K562 (cell line): ENCODE data around the gene KMT2D. TPM values are rescaled to one million over a fixed set of nuclear protein-coding genes. Genes with fewer than 3 reads are reported as not detected.

Source experiments
- ATAC-seq: fragments of 200-7000 bp; cut with Tn5 transposase; 3 replicates; pipeline ENCODE4 v1.9.1; 2020; ENCODE audit warnings: moderate library complexity
- BruUV-seq: library from RNA; stranded (reverse); fragments of 400-500 nt; replicated peaks from 2 replicates; lab custom pipeline; 2021; lab: Mats Ljungman, UMichigan
- CTCF ChIA-PET: fragments of 300-600 bp; formaldehyde crosslinking; extraction: SDS; loops from one replicate; lab custom pipeline; 2021; ENCODE audit warnings: low intra/inter-chr PET ratio; lab: Yijun Ruan, JAX
- POLR2A ChIA-PET: fragments of 300-600, 350-650 bp; sonication (Branson Sonifier 250); formaldehyde crosslinking; extraction: SDS; loops from one replicate; lab custom pipeline; 2021; ENCODE audit warnings: antibody characterized with exemption, inconsistent platforms; lab: Yijun Ruan, JAX
- DNase-seq, 4 experiments: peaks; one replicate each; pipeline versions ENCODE4 v3.0.0 to v3.0.0-alpha.2; 2011 to 2018; ENCODE audit warnings: low spot score in 3 of 4, mixed read lengths in 3 of 4; ENCODE audit errors: extremely low read depth in 1 of 4
- FAIRE-seq: peaks from 2 replicates; lab custom pipeline; 2011; peaks lifted over from hg19 to GRCh38; lab: Jason Lieb, UNC
- H2AFZ ChIP-seq: 2 replicates; pipeline ENCODE4 v1.6.0; 2011; ENCODE audit warnings: low read depth, low read length, control low read depth, inconsistent platforms
- H3K27ac ChIP-seq: fragments of 200-600 bp; 3 replicates; pipeline ENCODE4 v1.8.0; 2011; ENCODE audit warnings: low read depth, mild to moderate bottlenecking, control low read depth, inconsistent platforms, low read length, moderate library complexity, mixed read lengths; ENCODE audit errors: extremely low read depth
- H3K27me3 ChIP-seq, 2 experiments: fragments of 300-600 bp in 1 of 2; 2 replicates in 1 of 2; 3 replicates in 1 of 2; pipeline versions ENCODE4 v1.6.0 to v1.8.0; 2011; ENCODE audit warnings: inconsistent platforms in 2 of 2, low read length in 2 of 2, mild to moderate bottlenecking in 1 of 2, mixed read lengths in 1 of 2, moderate library complexity in 1 of 2; ENCODE audit not compliant: control insufficient read depth in 2 of 2, insufficient read depth in 2 of 2
- H3K36me3 ChIP-seq: fragments of 300-600 bp; 3 replicates; pipeline ENCODE4 v1.8.0; 2011; ENCODE audit warnings: mild to moderate bottlenecking, low read length, inconsistent platforms; ENCODE audit not compliant: control insufficient read depth, insufficient read depth
- H3K4me1 ChIP-seq, 2 experiments: fragments of 200-600 bp in 1 of 2; replicated peaks in 1 of 2; 2 replicates in 1 of 2; 3 replicates in 1 of 2; pipeline versions ENCODE4 v1.5.1 to v1.8.0; 2011; ENCODE audit warnings: inconsistent platforms in 2 of 2, low read length in 2 of 2, mild to moderate bottlenecking in 1 of 2, mixed read lengths in 1 of 2, moderate library complexity in 1 of 2; ENCODE audit not compliant: control insufficient read depth in 2 of 2, insufficient read depth in 2 of 2
- H3K4me2 ChIP-seq: 2 replicates; pipeline ENCODE4 v1.6.1; 2011; ENCODE audit warnings: low read length, control low read depth, inconsistent platforms, mixed read lengths; ENCODE audit not compliant: insufficient read depth
- H3K4me3 ChIP-seq: fragments of 200-600 bp; sonication (generic), shearing (Covaris generic); 2 replicates; pipeline ENCODE4 v1.5.1; 2016; ENCODE audit warnings: control low read depth, inconsistent platforms
- H3K79me2 ChIP-seq: fragments of 200-600 bp; 3 replicates; pipeline ENCODE4 v1.8.0; 2011; ENCODE audit warnings: low read length, inconsistent platforms; ENCODE audit not compliant: control insufficient read depth, insufficient read depth
- H3K9ac ChIP-seq, 2 experiments: 2 replicates each; pipeline versions ENCODE4 v1.6.0 to v1.6.1; 2011; ENCODE audit warnings: low read depth in 2 of 2, low read length in 2 of 2, control low read depth in 1 of 2, inconsistent platforms in 1 of 2, mild to moderate bottlenecking in 1 of 2, mixed read lengths in 1 of 2; ENCODE audit not compliant: insufficient read depth in 1 of 2
- H3K9me1 ChIP-seq: one replicate; pipeline ENCODE4 v1.6.0; 2011; ENCODE audit warnings: inconsistent platforms, mild to moderate bottlenecking, low read length, moderate library complexity; ENCODE audit not compliant: control insufficient read depth, insufficient read depth
- H3K9me3 ChIP-seq: replicated peaks from 2 replicates; pipeline ENCODE4 v1.5.1; 2011; ENCODE audit warnings: low read depth, low read length, inconsistent platforms; ENCODE audit not compliant: control insufficient read depth, insufficient read depth
- H4K20me1 ChIP-seq: replicated peaks from 2 replicates; pipeline ENCODE4 v1.6.1; 2011; ENCODE audit warnings: low read length, inconsistent platforms, mixed read lengths; ENCODE audit not compliant: control insufficient read depth, insufficient read depth
- ARID1B ChIP-seq: fragments of 450-650 bp; IDR thresholded peaks from 2 replicates; pipeline ENCODE4 v1.6.1; 2016; ENCODE audit warnings: antibody characterized with exemption, mild to moderate bottlenecking, inconsistent platforms
- CBFA2T3 ChIP-seq: fragments of 450-650 bp; IDR thresholded peaks from 2 replicates; pipeline ENCODE4 v1.6.1; 2017
- CBX5 ChIP-seq: IDR thresholded peaks from 2 replicates; pipeline ENCODE4 v1.6.1; 2014; ENCODE audit warnings: low read depth, borderline replicate concordance
- EP300 ChIP-seq: IDR thresholded peaks from 2 replicates; pipeline ENCODE4 v1.6.1; 2012; ENCODE audit warnings: low read length, improper control_type of control experiment
- FOSL1 ChIP-seq: fragments of 200-800 bp; sonication (Bioruptor generic); conservative IDR thresholded peaks from 2 replicates; pipeline ENCODE4 v1.6.1; 2016; ENCODE audit warnings: missing genetic modification characterization, missing compliant biosample characterization
- FOXM1 ChIP-seq, 2 experiments: fragments of 450-650 bp in 1 of 2; sonication (generic) in 1 of 2; formaldehyde crosslinking in 1 of 2; IDR thresholded peaks; 2 replicates each; pipeline versions ENCODE4 v1.6.1 to v1.9.0; 2017 to 2022; ENCODE audit warnings: low read depth in 2 of 2, mild to moderate bottlenecking in 2 of 2, missing genetic modification reagents in 1 of 2, moderate library complexity in 1 of 2
- GATA2 ChIP-seq: sonication (generic); formaldehyde crosslinking; IDR thresholded peaks from 2 replicates; pipeline ENCODE4 v1.4.0; 2020; ENCODE audit warnings: mild to moderate bottlenecking, missing genetic modification reagents
- GATAD2A ChIP-seq: fragments of 450-650 bp; IDR thresholded peaks from 2 replicates; pipeline ENCODE4 v1.6.1; 2017
- JUNB ChIP-seq: fragments of 450-650 bp; formaldehyde crosslinking; conservative IDR thresholded peaks from 2 replicates; pipeline ENCODE4 v1.4.0; 2020; ENCODE audit warnings: mild to moderate bottlenecking
- MXI1 ChIP-seq: IDR thresholded peaks from 2 replicates; pipeline ENCODE4 v1.6.1; 2011; ENCODE audit warnings: low read depth, mild to moderate bottlenecking, improper control_type of control experiment, low read length
- NR2C1 ChIP-seq, 2 experiments: fragments of 450-650 bp; IDR thresholded peaks; 2 replicates each; pipeline ENCODE4 v1.6.1; 2017; ENCODE audit warnings: mild to moderate bottlenecking in 2 of 2, antibody characterized with exemption in 1 of 2, inconsistent platforms in 1 of 2, missing compliant biosample characterization in 1 of 2, missing genetic modification characterization in 1 of 2
- RB1 ChIP-seq: fragments of 450-650 bp; IDR thresholded peaks from 2 replicates; pipeline ENCODE4 v1.6.1; 2017; ENCODE audit warnings: low read depth, mild to moderate bottlenecking
- RFX7 ChIP-seq: fragments of 250-450 bp; sonication (Bioruptor Pico); IDR thresholded peaks from 2 replicates; pipeline ENCODE4 v1.5.1; 2021; ENCODE audit warnings: mild to moderate bottlenecking
- SP1 ChIP-seq: sonication (generic); formaldehyde crosslinking; IDR thresholded peaks from 2 replicates; pipeline ENCODE4 v1.8.1; 2022; ENCODE audit warnings: mild to moderate bottlenecking, missing genetic modification reagents
- ZNF586 ChIP-seq: fragments of 450-650 bp; formaldehyde crosslinking; conservative IDR thresholded peaks from 2 replicates; pipeline ENCODE4 v1.4.0; 2020; ENCODE audit warnings: mild to moderate bottlenecking, moderate library complexity
- WGBS: fragments of 100-300 bp; shearing (Covaris generic); methylation state at CpG from one replicate; pipeline ENCODE4 v1.1.6; 2016; ENCODE audit warnings: low coverage, mixed read lengths; ENCODE audit not compliant: insufficient coverage; ENCODE audit errors: missing lambda C conversion rate; 5-methylcytosine and 5-hydroxymethylcytosine counted together
- in situ Hi-C: fragments of 300-500 bp; cut with MboI; formaldehyde crosslinking; loops from 4 replicates; pipeline ENCODE4 v1.15.0; 2018; ENCODE audit warnings: inconsistent platforms, mixed read lengths
- intact Hi-C: fragments of 100-400 bp; cut with micrococcal nuclease; formaldehyde crosslinking; loops from 2 replicates; pipeline ENCODE4 v1.14.2; 2022
- polyA plus RNA-seq, 8 experiments: library from polyadenylated mRNA; depleted of rRNA in 4 of 8; stranded (reverse) in 5 of 8; unstranded in 3 of 8; fragments of >200 nt; fragmentation: Nextera tagmentation in 2 of 8; fragmentation: Illumina TruSeq in 1 of 8; extraction: Ambion mirVana in 2 of 8; extraction: Trizol in 1 of 8; gene quantifications; 2 replicates each; pipeline versions ENCODE4 v1.2.1 to v1.2.3, GENCODE V29; 2011 to 2014; ENCODE audit warnings: inconsistent platforms in 1 of 8, missing spikeins in 1 of 8
- total RNA-seq, 7 experiments: library from RNA; depleted of rRNA in 6 of 7; stranded (reverse); fragments of >200 nt in 6 of 7; fragmentation: Illumina TruSeq in 2 of 7; extraction: Trizol in 2 of 7; gene quantifications; 2 replicates each; pipeline versions ENCODE4 v1.2.1 to v1.2.3, GENCODE V29; 2011 to 2021; ENCODE audit warnings: low replicate concordance in 1 of 7
- TF ChIP-seq, protein P1 (sequence below): fragments of 450-650 bp; IDR thresholded peaks from 2 replicates; pipeline ENCODE4 v1.6.1; 2017; ENCODE audit warnings: mild to moderate bottlenecking, moderate library complexity
- TF ChIP-seq, protein P2 (sequence below): fragments of 250-450 bp; sonication (Bioruptor Pico); IDR thresholded peaks from 2 replicates; pipeline ENCODE4 v1.8.0; 2022; ENCODE audit warnings: moderate library complexity, mild to moderate bottlenecking, inconsistent platforms
- TF ChIP-seq, protein P3 (sequence below): sonication (generic); formaldehyde crosslinking; IDR thresholded peaks from 2 replicates; pipeline ENCODE4 v1.9.0; 2022; ENCODE audit warnings: mild to moderate bottlenecking, missing genetic modification reagents
- TF ChIP-seq, protein P4 (sequence below): fragments of 450-650 bp; formaldehyde crosslinking; IDR thresholded peaks from 2 replicates; pipeline ENCODE4 v1.4.0; 2020; ENCODE audit warnings: mild to moderate bottlenecking

Gene KMT2D
- total and polyA plus RNA-seq, 9 of the 15 experiments (the other 6 are each of a cell fraction or from before 2014, with no cell fraction given): 0.22 to 93.7 (median 13.7) TPM

DNA sequence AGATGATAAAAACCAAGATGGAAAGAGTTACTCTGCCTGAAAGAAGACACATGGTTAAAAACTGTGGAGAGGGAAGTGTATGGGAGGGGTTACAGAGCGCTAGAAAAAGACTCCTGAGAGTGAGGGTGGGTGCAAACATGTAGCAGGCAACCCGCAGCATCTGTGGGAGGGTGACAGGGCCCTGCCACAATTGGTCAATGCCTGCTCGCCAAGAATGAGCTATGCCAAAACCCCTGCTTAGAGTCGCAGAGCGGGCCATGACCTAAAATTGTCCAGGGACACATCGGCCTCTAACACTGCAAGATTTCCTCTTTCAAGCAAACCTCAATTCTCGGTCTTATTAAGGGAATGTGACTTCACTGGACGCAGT, 42.7 kb downstream of the KMT2D start (continued):
- TF ChIP-seq NR2C1 (IDR thresholded peaks at IDR 0.05) (no peak), NR2C1 (tag; IDR thresholded peaks at IDR 0.05) (no peak), FOSL1 (tag) (no peak), CBX5 (no peak), MXI1 (no peak), SP1 (no peak), GATA2 (CRISPR knock-in tag) (0 out of 2 replicates have a peak, but pooled peaks have one; percentile 36), GATAD2A (no peak), RFX7 (CRISPR knock-in tag) (no peak), JUNB (no peak)
- TF ChIP-seq, protein P1, sequence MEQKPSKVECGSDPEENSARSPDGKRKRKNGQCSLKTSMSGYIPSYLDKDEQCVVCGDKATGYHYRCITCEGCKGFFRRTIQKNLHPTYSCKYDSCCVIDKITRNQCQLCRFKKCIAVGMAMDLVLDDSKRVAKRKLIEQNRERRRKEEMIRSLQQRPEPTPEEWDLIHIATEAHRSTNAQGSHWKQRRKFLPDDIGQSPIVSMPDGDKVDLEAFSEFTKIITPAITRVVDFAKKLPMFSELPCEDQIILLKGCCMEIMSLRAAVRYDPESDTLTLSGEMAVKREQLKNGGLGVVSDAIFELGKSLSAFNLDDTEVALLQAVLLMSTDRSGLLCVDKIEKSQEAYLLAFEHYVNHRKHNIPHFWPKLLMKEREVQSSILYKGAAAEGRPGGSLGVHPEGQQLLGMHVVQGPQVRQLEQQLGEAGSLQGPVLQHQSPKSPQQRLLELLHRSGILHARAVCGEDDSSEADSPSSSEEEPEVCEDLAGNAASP: no peak
- TF ChIP-seq, protein P2, sequence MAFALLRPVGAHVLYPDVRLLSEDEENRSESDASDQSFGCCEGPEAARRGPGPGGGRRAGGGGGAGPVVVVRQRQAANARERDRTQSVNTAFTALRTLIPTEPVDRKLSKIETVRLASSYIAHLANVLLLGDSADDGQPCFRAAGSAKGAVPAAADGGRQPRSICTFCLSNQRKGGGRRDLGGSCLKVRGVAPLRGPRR: no peak

DNA sequence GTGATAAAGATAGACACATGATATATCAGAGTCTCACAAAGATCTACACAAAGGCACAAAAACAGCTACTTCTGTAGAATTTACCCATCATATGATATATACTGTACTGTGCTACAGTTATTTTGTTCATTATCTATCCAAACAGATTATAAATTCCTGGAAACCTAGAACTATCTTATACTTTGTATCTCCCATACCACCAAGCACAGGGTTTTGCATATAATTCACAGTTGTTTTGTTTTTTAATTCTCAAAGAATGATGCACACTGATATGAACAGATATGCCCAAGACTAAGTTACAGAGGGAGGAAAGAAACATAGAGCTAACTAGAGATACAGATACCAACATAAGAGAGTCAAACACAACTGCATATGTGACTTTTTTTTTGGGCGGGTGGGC, 45.4 kb downstream of the KMT2D start:
- no peaks in the 10 kb centered on the region for H3K9me3 ChIP-seq
- H3K4me2 ChIP-seq: peak overlapping the region; percentile 13; the same call in 1 of the 2 replicates
- H2AFZ ChIP-seq: no peak overlapping the region
- POLR2A ChIA-PET: interaction anchor here (0.6 to 6.8 kb wide), 9 partner anchors 9 to 251 kb away, joined by 3 to 78 read pairs (median 4); partner anchors contain the start of gene DDN
- DNase-seq (no peak), ATAC-seq (no peak), FAIRE-seq (no peak)
- H3K4me1 ChIP-seq: peaks cover 35 to 43% of the 10 kb centered on the region in 2 experiments
- peak overlapping the region; percentile 53; the same call in 2 of the 3 replicates for H3K27ac ChIP-seq
- H3K27me3 ChIP-seq: no peaks in the 10 kb centered on the region
- H3K36me3 ChIP-seq: peaks cover 36% of the 10 kb centered on the region
- no TSS peak for BruUV-seq
- no peak overlapping the region for H3K4me3 ChIP-seq
- 6% methylated on average over 1 of the region's 1 CpG for WGBS
- CTCF ChIA-PET: interaction anchor here (1.6 kb wide), 1 partner anchor 19 kb away, joined by 10 read pairs; no protein-coding TSS in a partner anchor
- intact Hi-C loops (no loop called here), in situ Hi-C loops (no loop called here)
- 0 out of 2 replicates have a peak, but pooled peaks cover 3% of the 10 kb centered on the region for H4K20me1 ChIP-seq
- H3K79me2 ChIP-seq: peaks cover 30% of the 10 kb centered on the region
- H3K9me1 ChIP-seq: no peaks in the 10 kb centered on the region
- 0 out of 4 replicates have a peak overlapping the region, but pooled peaks of 1 of the 2 experiments have one; percentile 54 for H3K9ac ChIP-seq
- TF ChIP-seq EP300: peak; percentile 22; the same call in 1 of the 2 replicates
- peak; percentile 47 for TF ChIP-seq ARID1B
- TF ChIP-seq, protein P3, sequence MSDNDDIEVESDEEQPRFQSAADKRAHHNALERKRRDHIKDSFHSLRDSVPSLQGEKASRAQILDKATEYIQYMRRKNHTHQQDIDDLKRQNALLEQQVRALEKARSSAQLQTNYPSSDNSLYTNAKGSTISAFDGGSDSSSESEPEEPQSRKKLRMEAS (CRISPR knock-in tag): no peak
- no peak for TF ChIP-seq RB1
- 0 out of 2 replicates have a peak, but pooled peaks have one; percentile 7 for TF ChIP-seq SP1
- TF ChIP-seq, protein P4, sequence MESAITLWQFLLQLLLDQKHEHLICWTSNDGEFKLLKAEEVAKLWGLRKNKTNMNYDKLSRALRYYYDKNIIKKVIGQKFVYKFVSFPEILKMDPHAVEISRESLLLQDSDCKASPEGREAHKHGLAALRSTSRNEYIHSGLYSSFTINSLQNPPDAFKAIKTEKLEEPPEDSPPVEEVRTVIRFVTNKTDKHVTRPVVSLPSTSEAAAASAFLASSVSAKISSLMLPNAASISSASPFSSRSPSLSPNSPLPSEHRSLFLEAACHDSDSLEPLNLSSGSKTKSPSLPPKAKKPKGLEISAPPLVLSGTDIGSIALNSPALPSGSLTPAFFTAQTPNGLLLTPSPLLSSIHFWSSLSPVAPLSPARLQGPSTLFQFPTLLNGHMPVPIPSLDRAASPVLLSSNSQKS (CRISPR knock-in tag): no peak
- no peak for TF ChIP-seq ZNF586 (CRISPR knock-in tag)
- TF ChIP-seq FOXM1 (IDR thresholded peaks at IDR 0.05; ENCODE audit: low read depth): no peak
- TF ChIP-seq FOXM1 (CRISPR knock-in tag; IDR thresholded peaks at IDR 0.05; ENCODE audit: low read depth): no peak
- peak; percentile 29; the same call in 1 of the 2 replicates for TF ChIP-seq CBFA2T3
